ENCODE measurements around the gene ATOH7. TPM values are rescaled to one million over a fixed set of nuclear protein-coding genes. Genes with fewer than 3 reads are reported as not detected.

The ATOH7 gene
- total RNA-seq, 1 experiment from 2014 or later, result not detected

DNA sequence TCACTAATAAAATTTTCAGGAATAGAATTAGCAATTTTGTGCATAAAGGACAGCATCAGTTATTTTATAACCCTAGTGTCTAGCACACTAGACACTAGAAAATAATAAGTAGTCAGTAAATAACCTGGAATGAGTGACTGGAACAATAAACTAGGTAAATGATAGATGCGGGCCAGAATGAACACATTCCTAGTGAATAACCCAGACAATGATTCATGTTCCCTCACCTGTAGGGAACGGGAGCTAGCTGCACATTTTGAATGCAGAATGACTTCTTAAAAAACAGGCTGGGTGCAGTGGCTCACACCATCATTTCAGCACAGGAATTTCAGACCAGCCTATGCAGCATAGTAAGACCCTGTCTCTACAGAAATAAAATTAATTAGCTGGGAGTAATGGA is 3.2 kb upstream of the ATOH7 start:
- H3K27ac ChIP-seq (ENCODE audit: low read depth, low read length), result no peak overlapping the region
- H3K27me3 ChIP-seq (ENCODE audit: insufficient read depth, low read length), result no peaks in the 10 kb centered on the region
- H3K4me1 ChIP-seq (ENCODE audit: control insufficient read depth in 1 of 2, insufficient read depth in 2 of 2, low read length in 2 of 2), result peaks cover 5 to 13% of the 10 kb centered on the region in 2 experiments; a peak in 3 of 4 replicates
- intact Hi-C loops (cut with micrococcal nuclease), result no loop called here
- H3K9me3 ChIP-seq (ENCODE audit: control insufficient read depth in 1 of 2, insufficient read depth in 1 of 2, low read depth in 1 of 2, low read length in 2 of 2), result no peaks in the 10 kb centered on the region
- H3K79me2 ChIP-seq (ENCODE audit: insufficient read depth, low read length), result no peaks in the 10 kb centered on the region
- ATAC-seq (no peak), DNase-seq (ENCODE audit: low read depth, low spot score) (no peak)
- TF ChIP-seq, protein P1, sequence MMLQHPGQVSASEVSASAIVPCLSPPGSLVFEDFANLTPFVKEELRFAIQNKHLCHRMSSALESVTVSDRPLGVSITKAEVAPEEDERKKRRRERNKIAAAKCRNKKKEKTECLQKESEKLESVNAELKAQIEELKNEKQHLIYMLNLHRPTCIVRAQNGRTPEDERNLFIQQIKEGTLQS (IDR thresholded peaks at IDR 0.05), result no peak
- TF ChIP-seq EGR1 (IDR thresholded peaks at IDR 0.05; ENCODE audit: low read depth), result no peak
- H3K4me2 ChIP-seq (ENCODE audit: low read length), result no peak overlapping the region
- no peak overlapping the region for H3K9ac ChIP-seq (ENCODE audit: low read length)
- no peak overlapping the region for H2AFZ ChIP-seq (ENCODE audit: low read depth, low read length, poor library complexity, severe bottlenecking)
- no TSS peak for BruUV-seq (replicated peaks)
- no peaks in the 10 kb centered on the region for H4K20me1 ChIP-seq (ENCODE audit: insufficient read depth)
- ChIA-PET CTCF (no interaction called here), POLR2A (no interaction called here), RAD21 (ENCODE audit: low non-redundant PET in 1 of 2, low total read pairs in 2 of 2, uncharacterized antibody in 2 of 2, unreplicated experiment in 2 of 2) (no interaction called here)
- no peaks in the 10 kb centered on the region for H3K9me2 ChIP-seq (ENCODE audit: insufficient read depth)
- H3K4me3 ChIP-seq (replicated peaks in 1 of 2; ENCODE audit: low read depth in 1 of 2, low read length in 2 of 2), result no peak overlapping the region
- H3K36me3 ChIP-seq (ENCODE audit: control insufficient read depth in 1 of 2, insufficient read depth in 2 of 2, low read length in 2 of 2), result no peaks in the 10 kb centered on the region

DNA sequence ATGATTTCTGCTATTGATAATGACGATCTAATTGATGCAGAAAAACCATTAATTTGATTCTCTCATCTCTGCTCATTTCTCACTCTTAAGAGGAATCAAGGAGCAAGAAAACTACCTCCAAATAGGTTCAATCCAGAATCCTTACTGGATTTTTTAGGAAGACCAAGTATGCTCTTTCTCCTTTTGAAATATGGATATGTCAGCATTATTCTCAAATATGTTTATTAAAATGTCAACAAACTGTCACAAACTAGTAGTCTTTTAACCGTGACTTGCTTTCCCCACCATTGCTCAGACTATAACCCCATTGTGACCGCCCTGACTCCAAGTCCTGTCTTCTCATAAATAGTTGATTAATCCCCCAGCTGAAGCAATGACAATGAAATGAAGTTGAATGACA is 1.1 kb upstream of the ATOH7 start:
- CTCF ChIA-PET, result interaction anchor here (0.9 kb wide), 1 partner anchor 20 kb away, joined by 3 read pairs; no protein-coding TSS in a partner anchor
- intact Hi-C loops (cut with micrococcal nuclease), result no loop called here
- Histone ChIP-seq H3K9me2 (ENCODE audit: insufficient read depth) (no peaks in the 10 kb centered on the region), H3K79me2 (ENCODE audit: insufficient read depth, low read length) (no peaks in the 10 kb centered on the region), H3K27ac (ENCODE audit: low read depth, low read length) (no peak overlapping the region), H3K9ac (ENCODE audit: low read length) (no peak overlapping the region), H2AFZ (ENCODE audit: low read depth, low read length, poor library complexity, severe bottlenecking) (no peak overlapping the region), H3K4me1 (ENCODE audit: control insufficient read depth in 1 of 2, insufficient read depth in 2 of 2, low read length in 2 of 2) (peaks cover 5 to 13% of the 10 kb centered on the region in 2 experiments; a peak in 3 of 4 replicates), H4K20me1 (ENCODE audit: insufficient read depth) (no peaks in the 10 kb centered on the region), H3K27me3 (ENCODE audit: insufficient read depth, low read length) (no peaks in the 10 kb centered on the region), H3K9me3 (ENCODE audit: control insufficient read depth in 1 of 2, insufficient read depth in 1 of 2, low read depth in 1 of 2, low read length in 2 of 2) (no peaks in the 10 kb centered on the region), H3K4me2 (ENCODE audit: low read length) (no peak overlapping the region), H3K36me3 (ENCODE audit: control insufficient read depth in 1 of 2, insufficient read depth in 2 of 2, low read length in 2 of 2) (no peaks in the 10 kb centered on the region), H3K4me3 (replicated peaks in 1 of 2; ENCODE audit: low read depth in 1 of 2, low read length in 2 of 2) (no peak overlapping the region)
- RAD21 ChIA-PET (ENCODE audit: low non-redundant PET in 1 of 2, low total read pairs in 2 of 2, uncharacterized antibody in 2 of 2, unreplicated experiment in 2 of 2), result no interaction called here
- no peak for TF ChIP-seq SP1 (IDR thresholded peaks at IDR 0.05; ENCODE audit: low read depth)
- TF ChIP-seq CEBPB (IDR thresholded peaks at IDR 0.05; ENCODE audit: low read depth), result no peak
- TF ChIP-seq ZNF274 (IDR thresholded peaks at IDR 0.05; ENCODE audit: low read depth, low read length), result no peak
- TF ChIP-seq, protein P2, sequence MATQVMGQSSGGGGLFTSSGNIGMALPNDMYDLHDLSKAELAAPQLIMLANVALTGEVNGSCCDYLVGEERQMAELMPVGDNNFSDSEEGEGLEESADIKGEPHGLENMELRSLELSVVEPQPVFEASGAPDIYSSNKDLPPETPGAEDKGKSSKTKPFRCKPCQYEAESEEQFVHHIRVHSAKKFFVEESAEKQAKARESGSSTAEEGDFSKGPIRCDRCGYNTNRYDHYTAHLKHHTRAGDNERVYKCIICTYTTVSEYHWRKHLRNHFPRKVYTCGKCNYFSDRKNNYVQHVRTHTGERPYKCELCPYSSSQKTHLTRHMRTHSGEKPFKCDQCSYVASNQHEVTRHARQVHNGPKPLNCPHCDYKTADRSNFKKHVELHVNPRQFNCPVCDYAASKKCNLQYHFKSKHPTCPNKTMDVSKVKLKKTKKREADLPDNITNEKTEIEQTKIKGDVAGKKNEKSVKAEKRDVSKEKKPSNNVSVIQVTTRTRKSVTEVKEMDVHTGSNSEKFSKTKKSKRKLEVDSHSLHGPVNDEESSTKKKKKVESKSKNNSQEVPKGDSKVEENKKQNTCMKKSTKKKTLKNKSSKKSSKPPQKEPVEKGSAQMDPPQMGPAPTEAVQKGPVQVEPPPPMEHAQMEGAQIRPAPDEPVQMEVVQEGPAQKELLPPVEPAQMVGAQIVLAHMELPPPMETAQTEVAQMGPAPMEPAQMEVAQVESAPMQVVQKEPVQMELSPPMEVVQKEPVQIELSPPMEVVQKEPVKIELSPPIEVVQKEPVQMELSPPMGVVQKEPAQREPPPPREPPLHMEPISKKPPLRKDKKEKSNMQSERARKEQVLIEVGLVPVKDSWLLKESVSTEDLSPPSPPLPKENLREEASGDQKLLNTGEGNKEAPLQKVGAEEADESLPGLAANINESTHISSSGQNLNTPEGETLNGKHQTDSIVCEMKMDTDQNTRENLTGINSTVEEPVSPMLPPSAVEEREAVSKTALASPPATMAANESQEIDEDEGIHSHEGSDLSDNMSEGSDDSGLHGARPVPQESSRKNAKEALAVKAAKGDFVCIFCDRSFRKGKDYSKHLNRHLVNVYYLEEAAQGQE (IDR thresholded peaks at IDR 0.05; ENCODE audit: low read depth), result no peak
- no peak for TF ChIP-seq ZFX (IDR thresholded peaks at IDR 0.05)
- TF ChIP-seq TCF7L2 (IDR thresholded peaks at IDR 0.05; ENCODE audit: borderline replicate concordance, extremely low read depth, insufficient read depth, insufficient read length), result no peak
- TF ChIP-seq EZH2phosphoT487 (IDR thresholded peaks at IDR 0.05; ENCODE audit: borderline replicate concordance), result no peak
- TF ChIP-seq, protein P3, sequence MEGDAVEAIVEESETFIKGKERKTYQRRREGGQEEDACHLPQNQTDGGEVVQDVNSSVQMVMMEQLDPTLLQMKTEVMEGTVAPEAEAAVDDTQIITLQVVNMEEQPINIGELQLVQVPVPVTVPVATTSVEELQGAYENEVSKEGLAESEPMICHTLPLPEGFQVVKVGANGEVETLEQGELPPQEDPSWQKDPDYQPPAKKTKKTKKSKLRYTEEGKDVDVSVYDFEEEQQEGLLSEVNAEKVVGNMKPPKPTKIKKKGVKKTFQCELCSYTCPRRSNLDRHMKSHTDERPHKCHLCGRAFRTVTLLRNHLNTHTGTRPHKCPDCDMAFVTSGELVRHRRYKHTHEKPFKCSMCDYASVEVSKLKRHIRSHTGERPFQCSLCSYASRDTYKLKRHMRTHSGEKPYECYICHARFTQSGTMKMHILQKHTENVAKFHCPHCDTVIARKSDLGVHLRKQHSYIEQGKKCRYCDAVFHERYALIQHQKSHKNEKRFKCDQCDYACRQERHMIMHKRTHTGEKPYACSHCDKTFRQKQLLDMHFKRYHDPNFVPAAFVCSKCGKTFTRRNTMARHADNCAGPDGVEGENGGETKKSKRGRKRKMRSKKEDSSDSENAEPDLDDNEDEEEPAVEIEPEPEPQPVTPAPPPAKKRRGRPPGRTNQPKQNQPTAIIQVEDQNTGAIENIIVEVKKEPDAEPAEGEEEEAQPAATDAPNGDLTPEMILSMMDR (IDR thresholded peaks at IDR 0.05 in 2 of 3, conservative IDR thresholded peaks at IDR 0.05 in 1 of 3; ENCODE audit: borderline replicate concordance in 1 of 3, insufficient read depth in 1 of 3, low read depth in 2 of 3, low read length in 2 of 3), result no peak
- TF ChIP-seq POLR2AphosphoS5 (IDR thresholded peaks at IDR 0.05; ENCODE audit: low read depth, low read length), result no peak
- TF ChIP-seq FOSL1 (IDR thresholded peaks at IDR 0.05; ENCODE audit: low read depth), result no peak
- no peak for TF ChIP-seq ELF1 (IDR thresholded peaks at IDR 0.05; ENCODE audit: borderline replicate concordance, low read depth)
- ATAC-seq (no peak), DNase-seq (ENCODE audit: low read depth, low spot score) (no peak)
- POLR2A ChIA-PET, result no interaction called here
- BruUV-seq (replicated peaks), result no TSS peak
